ENCODE measurements around the gene NES.

GRCh38 chr1:156700736-156701531 is 23.7 kb upstream of the NES start:
- TF ChIP-seq NFIC (IDR thresholded peaks at IDR 0.05) (no peak), YY1 (IDR thresholded peaks at IDR 0.05; ENCODE audit: low read depth) (no peak), EP300 (IDR thresholded peaks at IDR 0.05; ENCODE audit: borderline replicate concordance) (no peak), CREB1 (IDR thresholded peaks at IDR 0.05; ENCODE audit: low read depth) (no peak), REST (IDR thresholded peaks at IDR 0.05; ENCODE audit: low read depth) (no peak), MAX (IDR thresholded peaks at IDR 0.05) (no peak), CEBPB (IDR thresholded peaks at IDR 0.05) (no peak), USF1 (IDR thresholded peaks at IDR 0.05) (no peak), RAD21 (IDR thresholded peaks at IDR 0.05; ENCODE audit: low read depth) (no peak), TAF1 (IDR thresholded peaks at IDR 0.05; ENCODE audit: low read depth) (no peak), FOXM1 (IDR thresholded peaks at IDR 0.05; ENCODE audit: borderline replicate concordance, low read depth) (no peak)

Data from Ishikawa (cell line).